ENCODE data around the gene BPIFB3. TPM values are rescaled to one million over a fixed set of nuclear protein-coding genes. Genes with fewer than 3 reads are reported as not detected.

BPIFB3 gene
- polyA plus RNA-seq, 1 donor from 2014 or later: not detected

DNA sequence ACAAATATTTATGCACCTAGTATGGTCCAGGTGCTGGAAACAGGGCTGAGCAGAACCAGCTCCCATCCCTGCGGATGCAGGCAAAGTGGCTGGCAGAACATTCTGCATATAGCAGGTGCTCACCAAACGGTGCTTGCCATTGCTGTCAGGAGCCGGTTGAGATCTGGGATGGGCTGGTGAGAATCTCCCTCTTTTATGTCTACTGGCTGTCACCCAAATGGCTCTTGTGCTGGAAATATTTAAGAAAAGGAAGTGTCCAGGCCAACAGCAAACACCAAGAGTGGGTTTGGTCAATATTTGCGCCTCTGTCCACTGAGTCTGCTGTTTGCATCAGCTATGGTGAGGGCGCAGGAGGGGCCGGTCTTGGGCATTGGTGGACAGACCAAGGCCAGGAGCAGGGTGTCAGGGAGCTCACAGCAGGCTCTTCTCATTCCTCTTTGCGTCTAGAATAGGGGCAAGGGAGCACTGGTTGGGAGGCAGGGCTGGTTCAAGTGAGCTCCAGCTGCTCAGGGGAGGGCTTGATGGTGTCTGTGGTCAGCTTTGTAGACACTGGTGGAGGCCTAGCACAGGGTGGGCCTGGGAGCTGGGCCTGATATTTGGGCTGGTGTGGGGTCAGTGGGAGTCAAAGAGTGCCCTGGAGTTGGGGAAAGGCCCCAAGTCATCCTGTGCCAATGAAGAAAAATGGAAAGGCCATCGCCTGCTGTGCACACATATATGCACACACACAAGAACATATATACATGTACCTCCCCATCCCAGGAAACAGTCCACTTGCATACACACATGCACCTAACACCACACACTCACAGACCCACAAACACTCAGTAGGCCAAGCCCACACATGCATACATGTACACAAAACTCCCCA is 47.6 kb upstream of the BPIFB3 start:
- Histone ChIP-seq H3K36me3 (ENCODE audit: insufficient read depth, low read length) (no peaks in the 10 kb centered on the region), H2AFZ (ENCODE audit: low read depth, low read length) (no peak overlapping the region), H3K27me3 (ENCODE audit: insufficient read depth, low read depth, low read length) (no peaks in the 10 kb centered on the region), H3K9ac (ENCODE audit: low read length) (no peak overlapping the region), H3K27ac (ENCODE audit: low read length) (no peak overlapping the region), H4K20me1 (ENCODE audit: insufficient read depth) (no peaks in the 10 kb centered on the region), H3K79me2 (replicated peaks; ENCODE audit: insufficient read depth, low read length) (no peaks in the 10 kb centered on the region), H3K9me2 (ENCODE audit: insufficient read depth, low read length) (no peaks in the 10 kb centered on the region), H3K4me2 (ENCODE audit: low read length) (no peak overlapping the region), H3K9me3 (ENCODE audit: low read length) (peaks cover 3% of the 10 kb centered on the region), H3F3A (ENCODE audit: insufficient read depth, low read length, poor library complexity, severe bottlenecking) (no peaks in the 10 kb centered on the region), H3K4me3 (ENCODE audit: low read length) (no peak overlapping the region)
- TF ChIP-seq SMC3 (conservative IDR thresholded peaks at IDR 0.05; ENCODE audit: poor library complexity): no peak
- no peak for TF ChIP-seq EP300 (conservative IDR thresholded peaks at IDR 0.05; ENCODE audit: poor library complexity, severe bottlenecking)

DNA sequence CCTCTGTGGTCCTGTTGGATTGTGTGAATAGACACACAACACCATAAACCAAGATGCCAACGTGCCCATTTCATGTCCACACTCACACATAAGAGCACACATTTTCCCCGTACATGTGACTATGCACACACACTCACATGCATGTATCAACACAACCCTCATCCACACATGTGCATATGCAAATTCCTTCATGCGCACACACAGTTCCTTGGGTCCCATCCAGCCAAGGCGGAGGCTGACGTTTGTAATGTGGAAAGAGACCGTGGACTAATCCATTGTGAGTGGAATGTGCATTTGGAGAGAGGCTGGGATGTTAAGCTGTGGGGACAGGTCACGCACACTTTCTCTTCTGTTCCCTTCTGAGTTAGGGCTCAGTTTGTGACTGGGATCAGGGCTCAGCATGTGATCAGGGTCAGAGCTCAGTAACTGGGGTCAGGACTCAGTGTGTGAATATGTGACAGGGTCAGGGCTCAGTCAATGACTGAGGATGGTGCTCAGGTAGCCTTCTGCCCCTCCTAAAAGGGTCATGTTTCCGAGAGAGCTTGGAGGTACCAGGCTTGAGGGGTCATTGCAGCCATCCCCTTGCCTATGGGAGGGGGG is 46.8 kb upstream of the BPIFB3 start:
- no peaks in the 10 kb centered on the region for H4K20me1 ChIP-seq (ENCODE audit: insufficient read depth)
- H3K4me2 ChIP-seq (ENCODE audit: low read length): no peak overlapping the region
- H3K79me2 ChIP-seq (replicated peaks; ENCODE audit: insufficient read depth, low read length): no peaks in the 10 kb centered on the region
- TF ChIP-seq TAF1 (IDR thresholded peaks at IDR 0.05; ENCODE audit: low read depth): no peak
- TF ChIP-seq EP300 (conservative IDR thresholded peaks at IDR 0.05; ENCODE audit: poor library complexity, severe bottlenecking): no peak
- TF ChIP-seq MXI1 (conservative IDR thresholded peaks at IDR 0.05; ENCODE audit: poor library complexity, severe bottlenecking): no peak
- TF ChIP-seq, protein P1, sequence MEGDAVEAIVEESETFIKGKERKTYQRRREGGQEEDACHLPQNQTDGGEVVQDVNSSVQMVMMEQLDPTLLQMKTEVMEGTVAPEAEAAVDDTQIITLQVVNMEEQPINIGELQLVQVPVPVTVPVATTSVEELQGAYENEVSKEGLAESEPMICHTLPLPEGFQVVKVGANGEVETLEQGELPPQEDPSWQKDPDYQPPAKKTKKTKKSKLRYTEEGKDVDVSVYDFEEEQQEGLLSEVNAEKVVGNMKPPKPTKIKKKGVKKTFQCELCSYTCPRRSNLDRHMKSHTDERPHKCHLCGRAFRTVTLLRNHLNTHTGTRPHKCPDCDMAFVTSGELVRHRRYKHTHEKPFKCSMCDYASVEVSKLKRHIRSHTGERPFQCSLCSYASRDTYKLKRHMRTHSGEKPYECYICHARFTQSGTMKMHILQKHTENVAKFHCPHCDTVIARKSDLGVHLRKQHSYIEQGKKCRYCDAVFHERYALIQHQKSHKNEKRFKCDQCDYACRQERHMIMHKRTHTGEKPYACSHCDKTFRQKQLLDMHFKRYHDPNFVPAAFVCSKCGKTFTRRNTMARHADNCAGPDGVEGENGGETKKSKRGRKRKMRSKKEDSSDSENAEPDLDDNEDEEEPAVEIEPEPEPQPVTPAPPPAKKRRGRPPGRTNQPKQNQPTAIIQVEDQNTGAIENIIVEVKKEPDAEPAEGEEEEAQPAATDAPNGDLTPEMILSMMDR (IDR thresholded peaks at IDR 0.05; ENCODE audit: poor library complexity, severe bottlenecking): no peak
- no peak for TF ChIP-seq EZH2 (IDR thresholded peaks at IDR 0.05; ENCODE audit: borderline replicate concordance, insufficient read depth, low read length, poor library complexity, severe bottlenecking)
- TF ChIP-seq, protein P2, sequence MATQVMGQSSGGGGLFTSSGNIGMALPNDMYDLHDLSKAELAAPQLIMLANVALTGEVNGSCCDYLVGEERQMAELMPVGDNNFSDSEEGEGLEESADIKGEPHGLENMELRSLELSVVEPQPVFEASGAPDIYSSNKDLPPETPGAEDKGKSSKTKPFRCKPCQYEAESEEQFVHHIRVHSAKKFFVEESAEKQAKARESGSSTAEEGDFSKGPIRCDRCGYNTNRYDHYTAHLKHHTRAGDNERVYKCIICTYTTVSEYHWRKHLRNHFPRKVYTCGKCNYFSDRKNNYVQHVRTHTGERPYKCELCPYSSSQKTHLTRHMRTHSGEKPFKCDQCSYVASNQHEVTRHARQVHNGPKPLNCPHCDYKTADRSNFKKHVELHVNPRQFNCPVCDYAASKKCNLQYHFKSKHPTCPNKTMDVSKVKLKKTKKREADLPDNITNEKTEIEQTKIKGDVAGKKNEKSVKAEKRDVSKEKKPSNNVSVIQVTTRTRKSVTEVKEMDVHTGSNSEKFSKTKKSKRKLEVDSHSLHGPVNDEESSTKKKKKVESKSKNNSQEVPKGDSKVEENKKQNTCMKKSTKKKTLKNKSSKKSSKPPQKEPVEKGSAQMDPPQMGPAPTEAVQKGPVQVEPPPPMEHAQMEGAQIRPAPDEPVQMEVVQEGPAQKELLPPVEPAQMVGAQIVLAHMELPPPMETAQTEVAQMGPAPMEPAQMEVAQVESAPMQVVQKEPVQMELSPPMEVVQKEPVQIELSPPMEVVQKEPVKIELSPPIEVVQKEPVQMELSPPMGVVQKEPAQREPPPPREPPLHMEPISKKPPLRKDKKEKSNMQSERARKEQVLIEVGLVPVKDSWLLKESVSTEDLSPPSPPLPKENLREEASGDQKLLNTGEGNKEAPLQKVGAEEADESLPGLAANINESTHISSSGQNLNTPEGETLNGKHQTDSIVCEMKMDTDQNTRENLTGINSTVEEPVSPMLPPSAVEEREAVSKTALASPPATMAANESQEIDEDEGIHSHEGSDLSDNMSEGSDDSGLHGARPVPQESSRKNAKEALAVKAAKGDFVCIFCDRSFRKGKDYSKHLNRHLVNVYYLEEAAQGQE (IDR thresholded peaks at IDR 0.05; ENCODE audit: borderline replicate concordance): no peak
- no peak for TF ChIP-seq POLR2AphosphoS5 (IDR thresholded peaks at IDR 0.05)
- TF ChIP-seq SMC3 (conservative IDR thresholded peaks at IDR 0.05; ENCODE audit: poor library complexity): no peak
- no peak for TF ChIP-seq RAD21 (conservative IDR thresholded peaks at IDR 0.05)
- no peaks in the 10 kb centered on the region for H3K9me2 ChIP-seq (ENCODE audit: insufficient read depth, low read length)
- H3K36me3 ChIP-seq (ENCODE audit: insufficient read depth, low read length): no peaks in the 10 kb centered on the region
- H3K4me3 ChIP-seq (ENCODE audit: low read length): no peak overlapping the region
- no peaks in the 10 kb centered on the region for H3F3A ChIP-seq (ENCODE audit: insufficient read depth, low read length, poor library complexity, severe bottlenecking)
- H3K27me3 ChIP-seq (ENCODE audit: insufficient read depth, low read depth, low read length): no peaks in the 10 kb centered on the region
- no peak overlapping the region for H3K9ac ChIP-seq (ENCODE audit: low read length)
- H2AFZ ChIP-seq (ENCODE audit: low read depth, low read length): no peak overlapping the region
- peaks cover 3% of the 10 kb centered on the region for H3K9me3 ChIP-seq (ENCODE audit: low read length)
- no peak overlapping the region for H3K27ac ChIP-seq (ENCODE audit: low read length)

Measured in neural cell (in vitro differentiated cells).